Limb (tissue), 2 donors: ENCODE results near the gene MPND.

Experiments
- DNase-seq, 2 donors: peaks; one replicate each; pipeline ENCODE4 v3.0.0-alpha.2; 2016; ENCODE audit errors: extremely low spot score in 2 of 2

MPND gene

DNA sequence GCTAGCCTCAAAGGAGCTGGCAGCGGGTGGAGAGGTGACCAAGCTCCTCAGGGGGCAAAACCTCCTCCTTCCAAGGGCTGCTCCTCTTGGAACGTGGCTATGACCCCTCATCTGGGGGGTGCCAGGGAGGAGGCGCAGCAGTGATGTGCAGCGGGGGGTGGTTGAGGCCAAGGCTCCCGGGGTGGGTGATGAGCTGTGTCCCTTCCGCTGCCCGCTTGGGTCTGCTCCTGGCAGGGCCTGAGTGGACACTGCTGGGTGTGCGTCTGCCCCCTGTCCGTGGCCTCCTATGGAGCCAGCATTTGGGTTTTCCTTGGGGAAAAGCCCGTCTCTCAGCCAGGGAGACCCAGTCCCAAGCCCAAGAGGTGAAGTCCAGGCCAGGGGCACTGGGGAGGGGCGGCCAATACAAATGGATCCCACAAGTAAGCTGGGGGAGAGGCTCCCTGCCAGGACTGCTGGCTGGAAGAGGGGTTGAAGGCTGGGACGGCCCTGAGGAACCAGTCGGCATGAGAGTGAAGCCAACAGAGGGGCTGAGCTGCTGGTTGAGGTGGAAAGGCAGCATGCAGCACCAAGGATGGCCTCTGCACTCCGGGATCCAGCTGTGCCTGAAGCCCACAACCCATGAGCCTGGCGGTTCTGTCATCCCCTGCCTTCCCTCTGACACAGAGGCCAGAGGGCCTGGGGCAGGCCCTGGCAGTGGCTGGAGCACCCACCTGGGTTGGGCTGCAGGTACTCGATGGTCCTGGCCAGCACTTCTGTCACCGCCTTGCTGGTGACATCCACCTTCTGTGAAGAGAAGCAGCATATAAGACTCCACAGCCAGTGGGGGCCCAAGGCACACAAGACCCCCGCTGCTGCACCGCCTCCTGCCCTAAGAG, 22.7 kb downstream of the MPND start:
- no peak for DNase-seq

GRCh38 chr19:4366666-4367335, 23.4 kb downstream of the MPND start:
- DNase-seq = no peak

- no peak for DNase-seq
Measured at GRCh38 chr19:4367336-4367723, 24.0 kb downstream of the MPND start.

GRCh38 chr19:4367781-4368127, 24.4 kb downstream of the MPND start:
- no peak for DNase-seq

- no peak for DNase-seq
Measured at GRCh38 chr19:4368128-4368820, 24.9 kb downstream of the MPND start.

DNA sequence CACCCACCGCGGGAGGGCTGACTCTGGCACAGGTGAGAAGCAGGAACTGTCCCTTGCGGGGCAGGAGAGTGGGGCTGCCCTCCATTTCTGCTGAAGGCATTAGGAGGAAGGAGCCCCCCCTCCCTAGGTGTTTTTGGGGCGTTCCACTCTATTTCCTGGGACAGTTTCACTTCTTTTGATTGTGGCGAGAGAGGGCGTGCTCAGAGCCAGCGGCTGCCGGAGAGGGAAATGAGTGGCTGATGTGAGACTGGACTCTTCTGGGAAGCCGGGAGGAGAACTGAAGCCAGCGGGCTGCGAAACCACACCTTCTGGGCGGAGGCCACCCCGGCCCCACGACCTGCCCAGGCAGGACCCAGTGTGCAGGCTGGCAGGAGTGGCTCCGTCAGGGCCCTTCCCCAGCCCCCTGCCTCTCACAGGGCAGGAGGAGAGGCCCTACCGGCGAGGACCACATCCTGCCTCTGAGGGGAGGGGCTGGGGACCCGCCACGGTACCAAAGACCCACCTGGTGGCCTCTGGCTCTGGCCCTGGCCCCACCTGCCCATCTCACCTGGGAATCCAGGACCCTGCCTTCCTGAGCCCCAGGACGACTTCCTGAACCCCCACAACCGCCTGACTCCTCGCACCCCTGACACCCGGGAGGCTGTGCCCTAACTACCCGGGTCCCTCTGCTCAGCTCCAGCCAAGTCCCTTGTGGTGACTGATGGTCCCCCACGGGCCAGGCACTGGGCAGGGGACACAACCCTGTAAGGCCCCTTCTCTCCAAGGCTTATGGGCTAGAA, 25.9 kb downstream of the MPND start:
- no peak for DNase-seq

DNA sequence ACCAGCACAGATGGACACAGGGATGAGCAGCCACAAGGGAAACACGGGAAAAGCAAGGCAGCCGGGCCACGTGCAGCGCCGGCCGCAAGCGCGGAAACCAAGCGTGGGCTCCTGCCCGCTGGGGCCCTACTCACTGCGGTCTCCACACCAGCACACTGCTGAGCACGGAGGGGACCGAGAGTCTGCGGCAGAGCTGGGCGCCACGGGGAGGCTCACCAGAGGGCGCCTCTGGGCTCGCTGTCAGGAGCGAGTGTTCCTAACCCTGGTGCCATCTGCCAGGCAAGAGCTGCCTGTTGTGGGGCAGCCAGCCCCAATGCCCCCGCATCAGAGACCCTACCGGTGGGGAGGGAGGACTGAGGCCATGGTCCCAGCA, 26.5 kb downstream of the MPND start:
- no peak for DNase-seq

DNA sequence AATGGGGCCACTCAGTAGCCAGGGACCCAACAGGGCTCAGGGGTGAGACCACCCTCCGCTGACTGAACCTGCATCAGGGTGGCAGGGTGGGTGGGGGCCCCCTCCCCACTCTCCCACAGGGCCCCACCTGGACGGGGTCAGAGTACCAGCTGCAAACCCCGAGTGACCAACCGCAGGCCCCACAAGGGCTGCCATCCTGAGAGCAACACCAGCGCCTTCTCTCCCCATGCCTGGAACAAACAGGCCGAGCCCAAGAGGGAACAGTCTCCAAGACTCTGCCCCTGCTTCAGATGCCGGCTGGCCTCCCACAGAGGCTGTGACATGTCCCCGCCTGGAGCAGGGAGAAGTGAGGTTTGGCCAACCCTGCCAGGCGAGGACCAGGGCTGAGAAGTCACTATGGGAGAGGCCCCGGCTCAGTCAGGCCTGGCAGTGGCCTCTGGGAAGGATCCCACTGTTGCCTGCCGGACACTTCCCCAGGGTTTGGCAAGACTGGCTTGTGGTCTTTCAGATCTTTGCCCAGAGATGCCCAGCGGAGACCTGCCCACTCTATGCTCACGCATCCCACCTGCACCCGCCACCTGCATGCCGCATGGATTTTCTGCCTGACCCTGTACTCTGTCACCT, 27.2 kb downstream of the MPND start:
- DNase-seq = no peak

DNA sequence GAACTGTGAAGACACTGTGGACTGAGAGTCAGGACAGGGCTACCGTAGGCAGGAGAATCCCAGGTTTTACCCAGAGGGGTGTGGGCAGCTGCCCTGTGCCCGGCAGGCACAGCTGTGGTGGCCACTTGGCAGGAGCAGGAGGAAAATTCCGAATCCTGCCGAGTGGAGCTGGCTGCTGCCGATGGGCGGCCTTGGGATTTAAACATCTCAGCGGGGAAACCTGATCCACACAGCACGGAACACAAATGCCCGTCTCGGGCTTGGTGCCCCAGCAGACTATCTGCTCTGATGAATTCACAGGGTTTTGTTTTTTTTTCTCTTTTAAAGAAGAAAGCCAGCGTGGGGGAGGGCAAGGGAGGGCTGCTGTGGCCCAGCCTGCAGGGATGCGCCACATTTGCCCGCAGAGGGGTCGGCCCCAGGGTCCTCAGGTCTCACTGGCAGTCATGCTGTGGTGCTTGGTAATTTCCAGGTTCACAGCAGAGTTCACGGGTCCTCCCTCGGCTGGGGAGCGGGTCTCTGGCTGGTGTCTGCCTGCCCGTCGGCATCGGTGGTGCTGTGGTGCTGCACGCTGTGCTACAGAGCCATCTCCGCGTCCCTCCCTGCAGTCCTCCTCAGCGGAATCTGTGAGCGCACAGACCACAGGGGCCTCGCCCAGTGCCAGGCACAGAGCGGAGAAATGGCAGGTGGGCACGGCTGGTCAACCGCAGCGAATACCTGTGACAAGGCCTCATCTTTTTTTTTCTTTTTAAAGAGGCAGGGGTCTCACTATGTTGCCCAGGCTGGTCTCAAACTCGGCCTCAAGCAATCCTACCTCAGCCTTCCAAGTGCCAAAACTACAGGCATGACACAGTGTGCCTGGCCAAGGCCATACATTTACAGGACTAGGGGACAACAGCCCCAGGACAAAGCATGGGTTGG, 28.1 kb downstream of the MPND start:
- peak in 1 of 2 donors; percentile 53 for DNase-seq

DNA sequence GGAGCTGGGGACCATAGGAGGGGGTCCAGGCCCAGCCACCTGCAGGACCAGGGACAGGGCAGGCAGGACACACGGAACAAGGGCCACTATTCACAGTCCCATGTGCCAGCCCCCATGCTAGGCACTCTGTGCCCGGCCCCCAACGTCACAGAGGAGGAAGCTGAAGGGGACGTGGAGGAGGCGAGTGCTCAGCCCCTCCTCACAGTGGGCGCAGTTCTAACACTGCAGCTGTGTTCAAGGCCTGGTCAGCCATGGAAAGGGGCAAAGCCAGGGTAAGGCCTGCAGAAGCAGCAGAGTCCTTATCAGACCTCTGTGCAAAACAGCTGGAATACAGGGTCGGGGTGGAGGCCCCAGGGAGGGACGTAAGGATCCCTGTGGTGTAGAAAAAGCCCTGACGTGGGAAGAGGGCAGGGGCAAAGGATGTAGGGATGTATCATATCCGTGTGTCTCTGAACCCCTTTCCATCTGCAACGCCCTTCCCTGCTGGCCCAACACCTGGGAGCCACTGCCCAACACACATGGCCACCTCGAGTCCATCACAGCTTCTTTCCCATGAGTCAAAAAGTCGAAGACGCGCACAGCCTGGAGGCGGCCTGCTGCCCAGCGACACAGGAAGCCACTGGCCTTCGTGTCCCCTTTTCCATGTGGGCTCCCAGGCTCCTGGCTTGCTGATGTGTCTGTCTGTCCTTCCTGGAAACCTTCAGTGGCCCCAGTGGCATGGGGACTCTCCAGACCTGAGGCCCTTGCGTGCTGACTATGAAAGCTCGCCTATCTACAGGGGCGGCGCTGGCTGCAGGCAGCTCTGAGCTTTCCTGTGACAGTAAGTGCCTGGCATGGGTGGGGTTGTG, 29.0 kb downstream of the MPND start:
- DNase-seq = peak in 1 of 2 donors; percentile 35

GRCh38 chr19:4373013-4373367, 29.6 kb downstream of the MPND start:
- no peak for DNase-seq

- DNase-seq = peak in 1 of 2 donors; percentile 32
Measured at GRCh38 chr19:4373601-4374497, 30.5 kb downstream of the MPND start.

- DNase-seq = peak in 1 of 2 donors; percentile 38
Measured at GRCh38 chr19:4374498-4375163, 31.3 kb downstream of the MPND start.

- peak in 1 of 2 donors; percentile 60 for DNase-seq
Measured at GRCh38 chr19:4375164-4376027, 32.0 kb downstream of the MPND start.

GRCh38 chr19:4376028-4376670, 32.8 kb downstream of the MPND start:
- no peak for DNase-seq

GRCh38 chr19:4376671-4376990, 33.3 kb downstream of the MPND start:
- no peak for DNase-seq
